ENCODE data around the gene SHISA7. TPM values are rescaled to one million over a fixed set of nuclear protein-coding genes. Genes with fewer than 3 reads are reported as not detected.

SHISA7 gene
- polyA plus RNA-seq, 4 donors: 0.16 to 0.38 (median 0.22) TPM

GRCh38 chr19:55391702-55392615 lies 51.1 kb downstream of the SHISA7 start:
- DNase-seq (ENCODE audit: low read depth in 4 of 4, low spot score in 2 of 4): no peak

GRCh38 chr19:55391191-55391670 lies 51.9 kb downstream of the SHISA7 start:
- no peak for DNase-seq (ENCODE audit: low read depth in 4 of 4, low spot score in 2 of 4)

GRCh38 chr19:55390461-55390880 lies 52.6 kb downstream of the SHISA7 start:
- DNase-seq (ENCODE audit: low read depth in 4 of 4, low spot score in 2 of 4): no peak

- DNase-seq (ENCODE audit: low read depth in 4 of 4, low spot score in 2 of 4): no peak
These were observed 53.4 kb downstream of the SHISA7 start for GRCh38 chr19:55389386-55390317.

- DNase-seq (ENCODE audit: low read depth in 4 of 4, low spot score in 2 of 4): no peak
These were observed 55.2 kb downstream of the SHISA7 start for GRCh38 chr19:55387736-55388497.

GRCh38 chr19:55386493-55386971 lies 56.6 kb downstream of the SHISA7 start:
- no peak for DNase-seq (ENCODE audit: low read depth in 4 of 4, low spot score in 2 of 4)

GRCh38 chr19:55385724-55386492 lies 57.2 kb downstream of the SHISA7 start, which contains the start of gene RPL28:
RPL28 (plus strand) TSS chr19:55385932; CDS start chr19:55386358, 426 bp downstream.
- DNase-seq (ENCODE audit: low read depth in 4 of 4, low spot score in 2 of 4): peak; percentile 97 to 99 (median 98)

- DNase-seq (ENCODE audit: low read depth in 4 of 4, low spot score in 2 of 4): peak; percentile 88 to 98 (median 94)
These were observed 58.0 kb downstream of the SHISA7 start for GRCh38 chr19:55384920-55385723.

GRCh38 chr19:55384131-55384919 lies 58.8 kb downstream of the SHISA7 start, which contains the start of gene TMEM238:
TMEM238 (minus strand) TSS chr19:55384292; CDS start chr19:55384259, 33 bp downstream.
- DNase-seq (ENCODE audit: low read depth in 4 of 4, low spot score in 2 of 4): no peak

- no peak for DNase-seq (ENCODE audit: low read depth in 4 of 4, low spot score in 2 of 4)
These were observed 59.6 kb downstream of the SHISA7 start for GRCh38 chr19:55383279-55384130.

- no peak for DNase-seq (ENCODE audit: low read depth in 4 of 4, low spot score in 2 of 4)
These were observed 60.5 kb downstream of the SHISA7 start for GRCh38 chr19:55382522-55383054.

GRCh38 chr19:55382013-55382412 lies 61.1 kb downstream of the SHISA7 start:
- no peak for DNase-seq (ENCODE audit: low read depth in 4 of 4, low spot score in 2 of 4)

GRCh38 chr19:55379174-55379573 lies 63.9 kb downstream of the SHISA7 start:
- DNase-seq (ENCODE audit: low read depth in 4 of 4, low spot score in 2 of 4): no peak

All from left renal cortex interstitium (tissue), 4 donors.